HEK293T (cell line): Measurements from ENCODE around the gene ASB14.
"Not testable (repeated sequence)": the region's sequence is repeated elsewhere in the genome, so short reads cannot be mapped to it uniquely, and the experiment has no call there.

ENCODE experiments used
- CTCF ChIA-PET: fragments of 350-600 bp; formaldehyde crosslinking; extraction: SDS; loops from one replicate; lab custom pipeline; 2021; ENCODE audit warnings: antibody characterized with exemption, inconsistent platforms; lab: Yijun Ruan, JAX
- POLR2A ChIA-PET: fragments of 350-600 bp; formaldehyde crosslinking; extraction: SDS; loops from one replicate; lab custom pipeline; 2020; ENCODE audit warnings: antibody characterized with exemption, inconsistent platforms; lab: Yijun Ruan, JAX
- DNase-seq: peaks from one replicate; pipeline ENCODE4 v3.0.0; 2012; ENCODE audit warnings: mixed read lengths; ENCODE audit errors: extremely low spot score
- ARNT ChIP-seq: fragments of 450-650 bp; IDR thresholded peaks from 2 replicates; pipeline ENCODE4 v1.6.1; 2017; ENCODE audit warnings: mild to moderate bottlenecking
- BHLHE40 ChIP-seq: fragments of 450-650 bp; IDR thresholded peaks from 2 replicates; pipeline ENCODE4 v1.6.1; 2016; ENCODE audit warnings: mild to moderate bottlenecking, moderate library complexity, borderline replicate concordance
- CTBP1 ChIP-seq: fragments of 450-650 bp; IDR thresholded peaks from 2 replicates; pipeline ENCODE4 v1.6.1; 2016; ENCODE audit warnings: borderline replicate concordance
- ELF4 ChIP-seq: fragments of 450-650 bp; IDR thresholded peaks from 2 replicates; pipeline ENCODE4 v1.6.1; 2017; ENCODE audit warnings: antibody characterized with exemption
- FOXA1 ChIP-seq: fragments of 450-650 bp; IDR thresholded peaks from 2 replicates; pipeline ENCODE4 v1.6.1; 2016; ENCODE audit warnings: mild to moderate bottlenecking
- FOXK2 ChIP-seq: fragments of 450-650 bp; IDR thresholded peaks from 2 replicates; pipeline ENCODE4 v1.6.1; 2016; ENCODE audit warnings: mild to moderate bottlenecking
- FOXM1 ChIP-seq: fragments of 450-650 bp; IDR thresholded peaks from 2 replicates; pipeline ENCODE4 v1.6.1; 2017; ENCODE audit warnings: mild to moderate bottlenecking, borderline replicate concordance
- HDGF ChIP-seq: fragments of 450-650 bp; IDR thresholded peaks from 2 replicates; pipeline ENCODE4 v1.6.1; 2017; ENCODE audit warnings: antibody characterized with exemption, borderline replicate concordance
- L3MBTL2 ChIP-seq: fragments of 450-650 bp; conservative IDR thresholded peaks from 2 replicates; pipeline ENCODE4 v1.6.1; 2016; ENCODE audit warnings: mild to moderate bottlenecking
- LEF1 ChIP-seq: fragments of 450-650 bp; IDR thresholded peaks from 2 replicates; pipeline ENCODE4 v1.6.1; 2017; ENCODE audit warnings: mild to moderate bottlenecking, borderline replicate concordance
- NFRKB ChIP-seq: fragments of 450-650 bp; IDR thresholded peaks from 2 replicates; pipeline ENCODE4 v1.6.1; 2016; ENCODE audit warnings: mild to moderate bottlenecking, moderate library complexity
- SP1 ChIP-seq: fragments of 450-650 bp; IDR thresholded peaks from 2 replicates; pipeline ENCODE4 v1.6.1; 2017
- SUZ12 ChIP-seq: fragments of 450-650 bp; IDR thresholded peaks from 2 replicates; pipeline ENCODE4 v1.6.1; 2016; ENCODE audit warnings: mild to moderate bottlenecking
- TARDBP ChIP-seq: fragments of 450-650 bp; IDR thresholded peaks from 2 replicates; pipeline ENCODE4 v1.6.1; 2016
- ZNF384 ChIP-seq: fragments of 450-650 bp; IDR thresholded peaks from 2 replicates; pipeline ENCODE4 v1.6.1; 2016
- TF ChIP-seq, protein P1 (sequence below): fragments of 450-650 bp; IDR thresholded peaks from 2 replicates; pipeline ENCODE4 v1.6.1; 2016

The ASB14 gene

DNA sequence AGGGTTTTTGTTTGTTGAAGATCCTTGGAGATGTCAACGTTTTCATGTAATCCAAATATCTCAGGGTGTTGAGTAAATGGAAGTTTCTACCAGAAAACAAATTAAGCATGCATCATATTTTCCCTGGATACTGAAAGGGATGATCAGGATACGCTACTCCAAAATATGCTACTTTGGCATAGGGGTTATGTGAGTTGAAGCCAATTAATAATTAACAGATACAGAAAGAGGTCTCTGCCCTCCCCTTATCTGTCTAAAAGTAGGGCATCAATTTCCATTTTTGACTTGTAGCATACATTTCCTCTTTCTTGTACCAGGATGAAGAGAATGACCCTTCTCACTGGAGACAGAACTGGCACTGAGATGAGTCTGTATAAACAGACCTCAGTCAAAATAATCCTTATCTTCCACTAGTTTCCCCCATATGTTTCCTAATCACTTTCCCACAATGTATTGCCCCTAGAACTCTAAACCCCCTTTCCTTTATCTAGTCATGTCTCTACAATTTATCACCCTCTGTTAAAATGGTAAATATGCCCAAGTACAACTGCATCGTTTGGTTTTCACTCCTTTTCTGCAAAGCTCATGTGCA, 17.4 kb upstream of the ASB14 start:
- TF ChIP-seq HDGF, result no peak
- TF ChIP-seq SP1, result no peak
- TF ChIP-seq LEF1, result no peak
- ChIA-PET POLR2A (no interaction called here), CTCF (no interaction called here)
- no peak for DNase-seq

GRCh38 chr3:57303520-57303919, 11.0 kb upstream of the ASB14 start:
- POLR2A ChIA-PET, CTCF ChIA-PET, DNase-seq: not testable (repeated sequence)

DNA sequence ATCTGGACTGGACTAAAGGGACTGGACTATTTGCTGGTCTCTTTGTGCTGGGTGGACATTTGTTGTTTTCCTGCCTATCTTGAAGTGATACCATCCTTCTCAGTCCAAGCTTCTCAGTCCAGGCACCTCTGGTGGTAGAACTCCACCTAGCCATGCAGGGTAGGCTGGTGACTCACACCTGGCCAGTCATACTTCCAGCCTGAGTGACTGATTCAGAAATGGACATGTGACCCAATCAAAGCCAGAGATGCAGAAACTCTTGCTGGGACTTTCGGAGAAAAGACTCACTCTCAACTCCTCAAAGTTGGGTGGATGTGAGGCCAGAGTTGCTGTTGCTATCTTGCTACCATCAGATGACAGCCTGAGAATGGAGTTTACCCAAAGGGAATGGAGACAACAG, 5.6 kb upstream of the ASB14 start:
- POLR2A ChIA-PET, result no interaction called here
- TF ChIP-seq, protein P1, sequence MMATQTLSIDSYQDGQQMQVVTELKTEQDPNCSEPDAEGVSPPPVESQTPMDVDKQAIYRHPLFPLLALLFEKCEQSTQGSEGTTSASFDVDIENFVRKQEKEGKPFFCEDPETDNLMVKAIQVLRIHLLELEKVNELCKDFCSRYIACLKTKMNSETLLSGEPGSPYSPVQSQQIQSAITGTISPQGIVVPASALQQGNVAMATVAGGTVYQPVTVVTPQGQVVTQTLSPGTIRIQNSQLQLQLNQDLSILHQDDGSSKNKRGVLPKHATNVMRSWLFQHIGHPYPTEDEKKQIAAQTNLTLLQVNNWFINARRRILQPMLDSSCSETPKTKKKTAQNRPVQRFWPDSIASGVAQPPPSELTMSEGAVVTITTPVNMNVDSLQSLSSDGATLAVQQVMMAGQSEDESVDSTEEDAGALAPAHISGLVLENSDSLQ, result no peak
- TF ChIP-seq LEF1, result no peak
- TF ChIP-seq CTBP1, result no peak
- no peak for TF ChIP-seq ELF4
- TF ChIP-seq FOXK2, result no peak
- no peak for TF ChIP-seq ARNT
- no peak for TF ChIP-seq TARDBP

DNA sequence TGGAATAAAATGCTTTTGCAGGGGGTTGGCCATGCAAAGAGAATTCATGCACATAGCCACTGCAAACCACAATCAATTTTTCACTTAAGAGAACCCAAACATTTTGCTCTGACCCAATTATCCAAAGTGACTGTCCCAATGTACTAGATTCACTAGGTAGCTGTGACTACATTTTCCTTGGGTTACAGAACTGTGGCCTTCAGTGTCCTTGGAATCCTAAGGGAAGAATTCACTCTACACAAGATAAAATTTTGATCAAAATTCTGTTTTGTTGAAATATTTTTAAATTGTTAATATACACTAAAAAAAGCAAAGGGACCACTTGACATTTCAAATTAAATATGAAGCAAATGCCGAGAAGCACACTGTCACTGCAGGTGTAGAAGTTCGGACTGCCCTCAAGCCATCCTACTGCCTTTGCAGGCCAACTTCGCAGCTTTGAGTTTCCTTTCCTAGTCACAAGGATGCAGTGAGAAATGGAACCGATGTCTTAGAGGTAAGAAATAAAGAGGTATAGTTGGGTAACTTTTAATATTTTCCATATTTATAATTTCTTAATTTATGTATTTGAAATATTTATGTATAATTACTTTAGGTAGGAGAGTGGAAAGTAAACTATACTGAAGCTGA, 527 bp upstream of the ASB14 start:
- DNase-seq, result no peak
- POLR2A ChIA-PET, result no interaction called here
- CTCF ChIA-PET, result no interaction called here
- TF ChIP-seq L3MBTL2 (no peak), FOXM1 (no peak), SP1 (no peak)

More for the DNA sequence above, 5.6 kb upstream of the ASB14 start:
- CTCF ChIA-PET, result no interaction called here
- DNase-seq, result no peak

DNA sequence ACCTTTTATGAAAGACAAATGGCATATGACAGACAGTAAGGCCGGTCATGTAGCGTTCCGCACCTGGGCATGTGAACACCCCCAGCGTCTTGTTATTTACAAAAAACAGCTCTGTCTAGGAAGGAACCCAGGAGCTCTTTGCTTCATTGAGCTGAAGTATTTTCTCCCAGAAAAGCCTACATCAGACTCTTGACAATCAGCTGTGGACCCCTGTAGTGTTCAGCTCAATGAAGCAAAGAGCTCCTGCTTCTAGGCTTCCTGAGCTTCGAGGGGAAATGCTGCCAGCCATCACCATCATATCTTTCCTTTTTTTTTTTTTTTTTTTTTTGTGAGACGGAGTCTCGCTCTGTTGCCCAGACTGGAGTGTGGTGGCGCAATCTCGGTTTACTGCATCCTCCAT, 4.1 kb downstream of the ASB14 start:
- CTCF ChIA-PET, result no interaction called here
- DNase-seq, result no peak
- POLR2A ChIA-PET, result no interaction called here
- TF ChIP-seq HDGF, result no peak
- TF ChIP-seq BHLHE40, result no peak
- no peak for TF ChIP-seq FOXK2

- ChIA-PET CTCF (interaction anchor here (0.6 kb wide), 1 partner anchor 8 kb away, joined by 3 read pairs; no protein-coding TSS in a partner anchor), POLR2A (no interaction called here)
- no peak for DNase-seq
- TF ChIP-seq L3MBTL2, result no peak
- TF ChIP-seq HDGF, result no peak
- TF ChIP-seq CTBP1, result no peak
- no peak for TF ChIP-seq FOXM1
- no peak for TF ChIP-seq FOXA1
- TF ChIP-seq SP1, result no peak
- TF ChIP-seq BHLHE40, result no peak
Measured at GRCh38 chr3:57287205-57287604, 5.3 kb downstream of the ASB14 start.

GRCh38 chr3:57283334-57283733, 9.2 kb downstream of the ASB14 start:
- TF ChIP-seq NFRKB (no peak), CTBP1 (no peak), FOXA1 (no peak), HDGF (no peak), ELF4 (no peak), ZNF384 (no peak), ARNT (no peak), L3MBTL2 (no peak), TARDBP (no peak)
- ChIA-PET POLR2A (no interaction called here), CTCF (no interaction called here)
- no peak for DNase-seq

DNA sequence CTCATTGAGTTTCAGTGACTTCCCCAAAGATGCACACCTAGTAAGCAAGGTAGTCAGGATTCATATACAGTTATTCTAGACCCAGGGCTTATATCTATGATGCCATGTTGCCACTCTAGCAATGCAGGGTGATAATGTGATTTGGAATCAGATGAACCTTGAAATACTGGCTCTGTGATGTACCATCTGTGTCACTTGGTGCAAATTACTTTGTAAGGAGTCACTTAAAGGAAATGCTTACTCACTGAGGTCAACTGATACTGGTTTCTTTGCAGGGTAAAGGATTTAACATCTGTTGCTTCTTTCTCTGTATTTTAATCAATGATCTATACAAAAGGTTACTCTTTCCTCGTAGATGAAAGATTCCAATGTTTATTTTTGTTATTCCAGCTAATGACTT, 10.8 kb downstream of the ASB14 start:
- TF ChIP-seq SP1, result no peak
- no peak for TF ChIP-seq CTBP1
- no peak for TF ChIP-seq ELF4
- TF ChIP-seq TARDBP, result no peak
- TF ChIP-seq FOXA1, result no peak
- TF ChIP-seq BHLHE40, result no peak
- TF ChIP-seq ZNF384, result no peak
- TF ChIP-seq FOXM1, result no peak
- no peak for TF ChIP-seq HDGF
- TF ChIP-seq LEF1, result no peak
- TF ChIP-seq L3MBTL2, result no peak
- TF ChIP-seq NFRKB, result no peak
- no peak for TF ChIP-seq SUZ12
- TF ChIP-seq, protein P1, result no peak
- no peak for TF ChIP-seq FOXK2
- TF ChIP-seq ARNT, result no peak
- DNase-seq, result no peak
- ChIA-PET CTCF (no interaction called here), POLR2A (no interaction called here)
